Cardiac septum (tissue), 1 donor: ENCODE results near the gene GAK. TPM values are rescaled to one million over a fixed set of nuclear protein-coding genes. Genes with fewer than 3 reads are reported as not detected.
"Not testable (repeated sequence)": the region's sequence is repeated elsewhere in the genome, so short reads cannot be mapped to it uniquely, and the experiment has no call there.

ENCODE experiments used
- DNase-seq: peaks from one replicate; pipeline ENCODE4 v3.0.0-alpha.2; 2020; ENCODE audit warnings: low spot score
- intact Hi-C: fragments of 100-400 bp; cut with DNase I; formaldehyde crosslinking; loops from one replicate; pipeline ENCODE4 v1.14.0; 2022
- total RNA-seq: library from RNA; stranded (reverse); fragmentation: NEBNext Ultra II Directional; extraction: Animal tissue kit (Norgen Biotek cat#: 25700); gene quantifications from one replicate; pipeline ENCODE4 v1.2.1, GENCODE V29; 2021
- donor health status: DM: no; HTN: no; CAD: no.

Gene GAK
- total RNA-seq, 1 donor from 2014 or later, result 36.1 TPM

DNA sequence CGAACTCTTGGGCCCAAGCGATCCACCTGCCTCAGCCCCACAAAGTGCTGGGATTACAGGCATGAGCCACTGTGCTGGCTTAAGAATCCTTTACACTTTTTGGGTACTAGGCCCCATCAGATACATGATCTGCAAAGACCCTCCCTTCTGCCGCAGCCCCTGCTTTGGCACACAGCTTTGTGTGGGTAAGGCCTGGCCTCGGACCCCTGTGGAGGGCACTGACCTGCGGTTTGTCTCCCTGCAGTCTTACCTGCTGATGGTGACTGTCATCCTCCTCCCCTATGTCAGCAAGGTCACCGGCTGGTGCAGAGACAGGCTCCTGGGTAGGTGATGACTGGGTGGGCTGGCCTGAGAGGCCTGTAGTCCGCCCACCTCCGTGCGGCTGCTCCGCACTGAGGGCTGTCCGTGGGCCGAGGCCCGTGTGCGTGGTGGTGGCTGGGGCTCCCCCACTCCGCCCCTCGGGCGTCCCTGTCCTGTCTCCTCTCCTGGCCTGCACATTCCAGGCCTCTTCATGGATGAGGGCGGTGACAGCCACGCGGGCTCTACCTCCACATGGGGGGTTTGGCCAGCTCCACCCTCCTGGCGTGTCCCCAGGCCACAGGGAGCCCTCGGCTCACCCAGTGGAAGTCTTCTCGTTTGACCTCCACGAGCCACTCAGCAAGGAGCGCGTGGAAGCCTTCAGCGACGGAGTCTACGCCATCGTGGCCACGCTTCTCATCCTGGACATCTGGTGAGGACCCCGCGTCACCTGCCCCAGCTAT lies 23.2 kb upstream of the GAK start:
- intact Hi-C loops, result no loop called here
- no peak for DNase-seq

DNA sequence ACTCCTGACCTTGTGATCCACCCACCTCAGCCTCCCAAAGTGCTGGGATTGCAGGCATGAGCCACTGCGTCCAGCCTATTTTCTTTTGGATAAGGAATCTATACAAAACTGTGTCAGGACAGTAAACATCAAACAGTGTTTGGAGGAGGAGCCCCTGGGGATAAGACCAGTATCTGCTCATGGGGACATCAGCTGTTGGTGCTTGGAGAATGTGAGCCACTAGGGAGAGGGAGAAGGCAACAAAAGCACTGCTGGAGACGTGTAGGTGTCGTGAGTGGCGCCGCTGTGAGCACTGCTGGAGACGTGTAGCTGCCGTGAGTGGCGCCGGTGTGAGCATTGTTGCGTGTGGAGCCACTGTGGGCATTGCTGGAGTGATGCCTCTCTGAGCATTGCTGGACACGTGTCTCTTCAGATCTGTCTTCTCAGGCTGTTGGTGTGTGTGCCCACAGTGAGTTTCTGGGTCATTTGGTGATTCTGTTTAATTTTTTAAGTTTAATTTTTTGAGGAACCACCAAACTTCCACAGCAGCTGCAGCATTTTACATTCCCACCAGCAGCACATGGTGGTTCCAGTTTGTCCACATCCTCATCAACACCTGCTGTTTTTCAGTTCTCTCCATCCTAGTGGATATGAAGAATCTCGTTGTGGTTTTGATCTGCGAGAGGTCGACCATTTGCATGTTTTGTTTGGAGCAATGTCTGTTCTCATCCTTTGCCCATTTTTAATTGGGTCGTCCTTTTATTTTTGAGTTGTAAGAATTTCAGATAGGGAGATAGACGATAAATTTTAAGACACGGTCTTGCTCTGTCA lies 22.3 kb upstream of the GAK start:
- intact Hi-C loops, result no loop called here
- DNase-seq, result no peak

DNA sequence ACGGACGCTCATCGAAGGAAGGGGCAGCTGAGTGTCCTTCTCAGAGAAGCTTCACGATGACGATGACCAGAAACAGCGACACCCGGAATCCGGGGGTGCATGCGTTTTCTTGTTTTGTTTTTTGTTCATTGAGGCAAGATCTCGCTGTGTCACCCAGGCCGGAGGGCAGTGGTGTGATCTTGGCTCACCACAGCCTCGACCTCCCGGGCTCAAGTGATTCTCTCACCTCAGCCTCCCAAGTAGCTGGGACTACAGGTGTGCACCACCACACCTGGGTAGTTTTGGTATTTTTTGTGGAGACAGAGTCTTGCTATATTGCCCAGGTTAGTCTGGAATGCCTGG lies 21.4 kb upstream of the GAK start:
- DNase-seq, result peak; percentile 47
- intact Hi-C loops, result no loop called here

DNA sequence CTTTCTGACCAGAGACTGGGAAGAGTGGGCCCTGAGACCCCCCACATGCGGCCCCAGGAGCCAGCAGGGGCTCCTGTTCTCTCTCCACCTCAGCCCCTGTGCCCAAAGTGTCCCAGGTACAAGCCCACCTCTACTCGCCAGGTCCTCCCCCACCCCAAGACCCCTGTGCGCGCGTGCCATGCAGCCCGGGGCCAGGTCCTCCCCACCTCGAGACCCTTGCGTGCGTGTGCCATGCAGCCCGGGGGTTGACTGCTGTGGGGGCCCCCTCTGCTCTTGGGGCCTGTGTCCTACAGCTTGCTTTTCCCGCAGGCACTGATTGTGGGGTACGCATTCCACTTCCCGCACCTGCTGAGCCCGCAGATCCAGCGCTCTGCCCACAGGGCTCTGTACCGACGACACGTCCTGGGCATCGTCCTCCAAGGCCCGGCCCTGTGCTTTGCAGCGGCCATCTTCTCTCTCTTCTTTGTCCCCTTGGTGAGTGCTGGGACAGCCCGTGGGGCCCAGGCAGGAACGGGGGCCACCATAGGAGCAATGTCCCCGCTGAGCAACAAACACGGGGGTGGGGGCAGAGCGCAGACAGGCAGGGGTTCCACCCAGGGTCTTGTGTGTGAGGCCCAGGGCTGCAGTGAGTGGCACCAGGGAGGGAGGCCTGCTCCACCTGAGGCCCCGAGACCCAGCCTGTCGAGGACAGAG lies 20.9 kb upstream of the GAK start:
- peak; percentile 57 for DNase-seq
- intact Hi-C loops, result no loop called here

DNA sequence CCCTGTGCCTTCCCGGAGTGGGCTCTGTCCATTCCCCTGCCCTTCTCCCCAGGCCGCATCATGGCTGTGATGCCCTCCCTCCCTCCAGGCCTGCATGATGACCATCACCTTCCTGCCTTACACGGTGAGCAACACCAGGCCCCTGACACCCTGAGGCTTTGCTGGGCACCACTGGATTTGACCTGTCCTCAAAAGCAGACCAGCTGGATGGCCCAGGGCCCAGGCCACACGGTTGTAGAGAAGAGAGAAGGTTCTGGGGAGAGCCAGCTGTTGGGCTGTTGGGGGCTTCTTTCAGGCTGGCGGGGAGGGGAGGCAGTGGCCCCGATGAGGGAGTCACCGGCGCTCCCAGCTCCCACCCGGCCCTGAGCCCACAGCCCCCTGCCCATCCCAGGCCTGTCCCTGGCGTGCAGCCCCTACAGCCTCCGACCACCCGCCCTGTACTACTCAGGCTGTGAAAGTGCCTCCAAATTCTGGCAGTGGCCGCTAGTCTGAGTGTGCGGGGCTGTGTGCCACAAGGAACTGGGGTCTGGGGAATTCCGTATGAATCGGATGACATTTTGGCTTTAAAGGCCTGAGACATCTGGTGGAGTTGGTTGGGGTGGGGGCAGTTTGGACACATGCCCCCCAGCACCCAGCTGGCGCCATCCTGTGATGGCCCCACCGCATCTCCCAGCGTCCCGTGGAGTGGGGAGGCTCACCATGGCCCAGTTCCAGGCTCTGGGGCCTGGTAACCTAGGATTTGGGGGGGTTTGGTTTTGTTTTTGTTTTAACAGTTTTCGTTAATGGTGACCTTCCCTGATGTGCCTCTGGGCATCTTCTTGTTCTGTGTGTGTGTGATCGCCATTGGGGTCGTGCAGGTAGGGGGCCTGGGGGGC lies 19.7 kb upstream of the GAK start:
- DNase-seq, result peak; percentile 65
- intact Hi-C loops, result no loop called here

DNA sequence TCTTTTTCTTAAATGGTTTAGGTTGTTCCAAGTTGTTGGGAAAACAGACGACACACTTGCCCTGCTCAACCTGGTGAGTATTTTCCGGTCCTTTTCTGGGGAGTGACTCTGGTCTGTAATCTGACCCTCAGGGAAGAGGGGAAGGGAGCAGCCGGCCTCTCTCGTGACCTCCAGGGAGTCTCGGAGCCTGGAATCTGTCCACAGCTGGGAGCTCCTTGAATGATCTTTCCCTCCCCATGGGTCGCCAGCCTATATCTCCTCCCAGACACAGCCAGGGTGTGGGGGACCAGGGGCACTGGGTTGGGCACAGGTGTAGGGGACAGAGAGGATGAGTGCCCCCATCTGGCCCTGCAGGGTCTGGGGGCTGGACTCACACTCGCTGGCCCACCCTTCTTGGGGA lies 19.1 kb upstream of the GAK start:
- no peak for DNase-seq
- intact Hi-C loops, result no loop called here

DNA sequence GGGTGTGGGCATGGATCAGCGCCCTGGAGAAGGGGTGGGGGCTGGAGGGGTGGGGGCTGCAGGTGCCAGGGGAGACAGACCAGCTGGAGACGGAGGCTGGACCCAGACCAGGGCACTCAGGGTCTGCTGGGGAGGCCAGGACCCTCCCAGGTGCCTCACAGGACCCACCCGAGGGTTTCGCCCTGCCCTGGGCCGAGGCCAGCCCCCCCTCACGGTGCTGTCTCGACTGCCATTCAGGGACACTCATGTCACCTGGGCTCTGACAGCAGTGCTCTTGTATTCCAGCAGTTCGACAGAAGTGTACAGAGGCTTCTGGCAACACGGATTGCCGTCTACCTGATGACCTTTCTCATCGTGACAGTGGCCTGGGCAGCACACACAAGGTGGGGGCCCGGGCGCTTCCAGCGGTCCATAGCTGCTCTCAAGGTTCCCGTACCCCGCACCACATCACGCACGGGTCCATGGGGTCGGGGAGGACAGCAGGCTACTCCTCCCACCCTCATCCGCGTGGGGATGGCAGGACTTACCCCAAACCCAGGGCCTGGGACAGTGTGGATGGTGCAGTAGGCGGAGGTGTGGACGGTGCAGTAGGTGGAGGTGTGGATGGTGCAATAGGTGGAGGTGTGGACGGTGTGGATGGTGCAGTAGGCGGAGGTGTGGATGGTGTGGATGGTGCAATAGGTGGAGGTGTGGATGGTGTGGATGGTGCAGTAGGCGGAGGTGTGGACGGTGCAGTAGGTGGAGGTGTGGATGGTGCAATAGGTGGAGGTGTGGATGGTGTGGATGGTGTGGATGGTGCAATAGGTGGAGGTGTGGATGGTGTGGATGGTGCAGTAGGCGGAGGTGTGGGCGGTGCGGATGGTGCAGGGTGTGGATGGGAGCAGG lies 18.3 kb upstream of the GAK start:
- intact Hi-C loops, result no loop called here
- no peak for DNase-seq

DNA sequence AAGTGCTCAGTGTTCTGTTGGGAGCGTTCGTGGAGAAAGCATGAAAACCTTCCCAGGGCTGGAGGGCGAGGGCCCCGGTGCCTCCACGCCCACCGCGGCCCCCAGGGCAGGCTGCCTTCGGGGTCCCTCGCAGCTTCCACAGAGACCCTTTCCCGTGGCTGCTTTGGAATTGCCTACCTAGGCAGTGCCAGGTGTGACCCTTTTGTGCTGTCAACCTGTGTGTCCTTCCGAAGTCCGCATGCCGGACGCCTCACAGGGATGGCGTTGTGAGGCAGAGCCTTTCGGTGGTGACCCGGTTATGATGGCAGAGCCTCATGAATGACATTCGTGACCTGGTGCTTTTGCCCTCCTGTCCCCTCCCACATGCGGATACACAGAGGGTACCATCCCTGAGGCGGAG lies 17.5 kb upstream of the GAK start:
- peak; percentile 50 for DNase-seq
- intact Hi-C loops, result no loop called here

DNA sequence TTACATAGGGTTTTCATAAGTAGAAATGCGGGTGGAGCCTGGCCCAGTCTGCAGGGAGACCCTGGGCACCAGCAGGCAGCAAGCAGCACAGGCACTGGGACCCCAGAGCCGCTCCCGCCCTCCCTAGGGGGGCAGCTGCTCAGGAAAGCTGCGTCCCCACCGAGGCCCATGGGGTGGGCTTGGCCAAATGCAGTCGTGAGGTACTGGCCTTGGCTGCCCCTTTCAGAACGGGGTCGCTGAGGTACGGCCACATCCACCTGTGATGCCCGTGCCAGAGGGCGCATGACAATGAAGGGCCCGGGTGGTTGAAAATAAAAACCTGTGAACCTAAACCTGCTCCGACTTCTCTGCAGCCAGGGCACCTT lies 16.8 kb upstream of the GAK start:
- peak; percentile 63 for DNase-seq
- intact Hi-C loops, result no loop called here

DNA sequence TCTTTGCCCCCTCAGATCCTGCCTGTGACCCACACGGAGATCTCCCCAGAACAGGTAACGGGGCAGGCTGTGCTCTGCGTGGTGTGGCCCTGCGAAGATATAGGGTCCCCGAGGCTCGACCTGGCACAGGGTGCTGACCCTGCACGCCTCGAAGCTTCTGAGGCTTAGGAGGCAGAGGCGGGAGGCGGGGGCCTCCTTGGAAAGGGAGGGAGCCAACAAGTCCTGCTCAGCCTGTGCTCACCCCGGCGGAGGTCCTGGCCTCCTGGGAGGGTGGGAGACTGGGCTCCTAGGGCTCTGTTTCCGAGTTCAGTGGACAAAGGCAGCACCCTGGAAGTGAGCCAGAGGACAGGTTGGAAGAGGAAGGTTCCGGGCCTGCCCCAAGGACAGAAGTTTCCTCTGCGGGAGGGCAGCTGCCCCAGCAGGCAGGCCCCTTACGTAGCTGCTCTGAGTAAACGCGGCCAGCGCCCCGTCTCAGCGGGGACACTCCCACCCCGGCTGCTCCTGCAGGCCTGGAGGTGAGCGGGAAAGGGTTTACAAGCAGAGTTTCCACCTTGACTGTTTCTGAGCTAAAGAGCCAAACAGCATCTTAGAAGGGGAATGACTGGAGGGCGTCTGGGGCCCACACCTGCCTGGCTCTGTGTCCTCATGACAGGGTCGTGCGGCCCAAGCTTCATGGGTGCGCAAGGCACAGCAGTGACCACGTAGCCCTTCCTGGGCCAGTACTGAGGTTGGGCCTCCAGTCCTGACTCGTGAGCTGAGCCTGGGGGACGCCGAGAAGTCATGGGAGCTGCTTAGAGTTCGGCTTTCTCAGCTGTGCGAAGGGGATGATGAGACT lies 16.2 kb upstream of the GAK start:
- peak; percentile 68 for DNase-seq
- intact Hi-C loops, result no loop called here

DNA sequence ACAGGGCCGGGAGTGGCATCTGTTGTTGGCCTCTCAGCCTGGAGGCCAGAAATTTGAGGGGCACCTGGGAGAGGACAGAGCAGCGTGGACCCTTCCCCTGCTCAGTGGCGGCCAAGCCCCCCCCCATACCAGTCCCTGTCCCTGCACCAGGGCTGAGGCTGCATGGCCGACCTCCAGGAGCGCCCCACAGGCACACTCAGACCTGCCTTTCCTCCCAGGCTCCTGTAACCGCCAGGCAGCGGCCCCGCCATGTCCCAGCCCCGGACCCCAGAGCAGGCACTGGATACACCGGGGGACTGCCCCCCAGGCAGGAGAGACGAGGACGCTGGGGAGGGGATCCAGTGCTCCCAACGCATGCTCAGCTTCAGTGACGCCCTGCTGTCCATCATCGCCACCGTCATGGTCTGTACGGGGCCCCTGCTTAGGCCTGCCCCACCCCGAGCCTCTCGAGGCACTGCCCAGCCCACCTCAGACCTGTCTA lies 15.4 kb upstream of the GAK start:
- peak; percentile 67 for DNase-seq
- intact Hi-C loops, result no loop called here

DNA sequence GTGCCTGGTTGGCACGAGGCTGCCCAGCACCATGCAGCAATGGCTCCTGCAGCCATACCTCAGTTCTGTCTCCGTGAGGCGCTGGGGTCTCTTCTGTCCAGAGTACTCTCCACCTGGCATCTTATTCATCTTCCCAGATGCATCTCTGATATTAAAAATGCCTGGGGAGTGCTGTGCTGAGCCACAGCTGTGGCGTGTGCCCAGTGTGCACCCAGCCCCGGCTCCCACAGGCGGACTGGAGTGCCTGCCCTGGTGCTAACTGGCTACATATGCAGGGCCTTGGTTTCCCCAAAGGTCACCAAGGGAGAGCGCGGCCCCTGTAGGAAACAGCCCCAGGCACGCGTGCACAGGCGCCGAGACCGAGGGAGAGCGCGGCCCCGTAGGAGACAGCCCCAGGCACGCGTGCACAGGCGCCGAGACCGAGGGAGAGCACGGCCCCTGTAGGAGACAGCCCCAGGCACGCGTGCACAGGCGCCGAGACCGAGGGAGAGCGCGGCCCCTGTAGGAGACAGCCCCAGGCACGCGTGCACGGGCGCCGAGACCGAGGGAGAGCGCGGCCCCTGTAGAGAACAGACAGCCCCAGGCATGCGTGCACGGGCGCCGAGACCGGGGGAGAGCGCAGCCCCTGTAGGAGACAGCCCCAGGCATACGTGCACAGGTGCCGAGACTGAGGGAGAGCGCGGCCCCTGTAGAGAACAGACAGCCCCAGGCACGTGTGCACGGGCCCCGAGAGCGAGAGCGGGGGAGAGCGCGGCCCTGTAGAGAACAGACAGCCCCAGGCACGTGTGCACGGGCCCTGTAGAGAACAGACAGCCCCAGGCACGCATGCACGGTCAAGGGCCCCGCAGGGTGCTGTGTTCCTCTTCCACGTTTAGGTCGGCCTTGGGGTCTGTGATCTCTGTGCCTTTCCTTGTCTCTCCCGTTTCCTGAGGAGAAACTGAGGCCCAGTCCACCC lies 14.7 kb upstream of the GAK start:
- intact Hi-C loops, result no loop called here
- no peak for DNase-seq

DNA sequence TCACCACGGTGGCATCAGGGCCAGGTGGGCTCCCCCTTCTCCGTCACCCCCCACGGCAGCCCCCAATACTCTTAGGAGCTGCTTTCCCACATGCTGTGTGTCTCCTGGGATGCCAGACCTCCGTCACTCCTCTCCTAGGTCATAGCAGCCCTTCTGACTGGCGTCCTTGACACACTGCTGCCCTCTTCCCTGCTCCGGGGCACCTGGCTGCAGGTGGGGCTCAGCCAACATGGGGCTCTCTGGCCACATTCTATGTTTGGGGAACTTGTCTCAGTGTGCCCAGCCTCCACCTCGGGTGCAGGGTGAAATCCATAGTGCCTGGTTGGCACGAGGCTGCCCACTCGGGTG lies 14.0 kb upstream of the GAK start:
- intact Hi-C loops, result no loop called here
- no peak for DNase-seq

DNA sequence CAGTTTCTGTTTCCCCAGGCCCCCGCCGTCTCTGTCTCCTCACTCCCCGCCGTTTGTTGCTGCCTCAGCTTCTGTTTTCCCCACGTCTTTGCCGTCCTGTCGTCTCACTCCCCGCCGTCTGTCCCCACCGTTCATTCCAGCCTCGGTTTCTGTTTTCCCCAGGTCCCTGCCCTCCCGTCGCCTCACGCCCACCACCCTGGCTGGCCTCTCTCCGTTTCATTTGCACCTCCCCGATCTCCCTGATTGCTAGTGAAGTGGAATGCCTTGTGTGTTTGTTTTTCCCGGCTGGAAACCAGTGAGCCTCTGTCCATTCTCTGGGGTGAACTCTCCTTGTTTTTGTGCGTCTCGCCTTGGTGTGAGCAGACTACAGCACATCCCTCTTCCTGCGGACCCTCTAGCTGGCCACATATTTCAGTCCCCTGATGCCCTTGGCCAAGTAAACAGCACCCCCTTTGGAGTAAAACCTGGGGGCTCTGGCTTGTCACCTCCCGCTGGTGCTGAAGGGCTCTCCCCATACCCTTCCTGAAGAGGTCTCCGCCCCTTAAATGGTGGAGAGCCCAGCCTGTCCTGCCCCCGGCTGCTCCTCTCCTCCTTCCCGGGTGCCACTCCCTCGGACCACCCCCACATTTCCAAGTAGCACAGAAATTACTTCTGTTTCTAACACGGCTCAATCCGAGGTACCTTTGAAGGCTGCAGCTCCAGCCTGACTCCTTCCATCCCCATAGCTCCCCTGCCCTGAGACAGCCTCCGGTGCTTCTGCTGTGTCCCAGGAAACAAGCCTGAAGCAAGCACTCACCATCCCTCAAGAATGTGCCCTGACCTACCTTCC lies 13.4 kb upstream of the GAK start:
- no peak for DNase-seq
- intact Hi-C loops, result no loop called here

DNA sequence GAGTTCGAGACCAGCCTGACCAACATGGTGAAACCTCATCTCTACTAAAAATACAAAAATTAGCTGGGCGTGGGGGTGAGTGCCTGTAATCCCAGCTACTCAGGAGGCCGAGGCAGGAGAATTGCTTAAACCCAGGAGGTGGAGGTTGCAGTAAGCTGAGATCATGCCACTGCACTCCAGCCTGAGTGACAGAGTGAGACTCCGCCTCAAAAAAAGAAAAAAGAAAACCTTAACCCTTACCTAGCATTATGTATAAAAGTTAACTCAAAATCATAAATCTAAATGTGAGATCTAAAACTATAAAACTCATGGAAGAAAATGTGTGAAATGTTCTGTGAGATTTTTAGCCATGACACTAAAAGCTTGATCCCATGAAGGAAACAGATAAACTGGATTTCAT lies 7.4 kb upstream of the GAK start:
- DNase-seq, result not testable (repeated sequence)
- intact Hi-C loops, result loop anchor here (10.0 kb wide), 1 partner anchor 355 kb away; no protein-coding TSS in a partner anchor

DNA sequence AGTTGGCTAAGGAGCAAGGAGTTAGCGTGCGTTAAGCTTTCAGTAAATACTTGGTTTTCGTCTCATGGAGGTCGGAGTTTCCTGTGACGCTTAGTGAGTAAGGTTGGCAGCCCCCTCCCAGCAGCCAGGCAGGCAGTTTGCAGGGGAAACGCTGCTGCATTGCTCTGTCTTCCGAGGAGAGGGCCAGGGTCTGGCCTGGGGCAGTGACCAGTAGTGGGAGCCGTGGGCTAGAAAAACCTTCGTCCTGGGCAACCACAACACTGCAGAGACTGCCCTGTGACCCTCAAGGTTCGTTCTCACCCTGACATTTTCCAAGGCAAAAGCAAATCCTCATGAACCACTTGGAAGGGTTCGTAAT lies 576 bp upstream of the GAK start:
- intact Hi-C loops, result loop anchor here (2.0 to 10.0 kb wide), 4 partner anchors 40 to 362 kb away; partner anchors contain the start of genes DGKQ and IDUA
- DNase-seq, result no peak
